Measurements from ENCODE around the gene MIDN. TPM values are rescaled to one million over a fixed set of nuclear protein-coding genes. Genes with fewer than 3 reads are reported as not detected.

MIDN gene
- total RNA-seq, 1 donor from 2014 or later: 170 TPM

DNA sequence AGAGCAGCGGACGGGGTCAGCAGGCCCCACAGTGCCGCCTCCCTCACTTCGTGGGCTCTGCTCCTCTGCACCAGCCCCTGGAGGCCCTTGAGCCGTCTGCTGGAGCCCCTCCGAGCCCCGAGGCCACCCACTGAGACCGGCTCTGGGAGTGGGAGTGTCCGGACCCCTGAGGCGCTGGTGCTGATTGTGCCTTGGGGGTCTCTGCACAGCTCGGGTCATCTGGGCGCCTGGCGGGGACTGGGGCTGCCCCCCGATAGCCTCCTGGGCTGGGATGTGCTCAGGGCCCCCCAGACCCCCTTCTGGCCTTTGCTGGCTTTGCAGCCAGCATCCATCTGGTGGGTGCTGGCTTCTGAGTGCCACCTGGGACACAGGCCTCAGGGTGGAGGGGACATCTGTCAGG lies 26.0 kb upstream of the MIDN start:
- no peak overlapping the region for H3K4me3 ChIP-seq
- no peaks in the 10 kb centered on the region for H3K9me3 ChIP-seq
- DNase-seq (ENCODE audit: extremely low spot score in 2 of 2): no peak
- no peaks in the 10 kb centered on the region for H3K27me3 ChIP-seq
- peaks cover 12% of the 10 kb centered on the region for H3K4me1 ChIP-seq
- H3K27ac ChIP-seq: no peak overlapping the region
- TF ChIP-seq POLR2A (IDR thresholded peaks at IDR 0.05) (no peak), CTCF (IDR thresholded peaks at IDR 0.05) (no peak), POLR2AphosphoS5 (IDR thresholded peaks at IDR 0.05; ENCODE audit: insufficient read depth in 1 of 2, low read depth in 1 of 2) (no peak)
- intact Hi-C loops (cut with DNase I): no loop called here
- H3K36me3 ChIP-seq: peaks cover 0 to 57% of the 10 kb centered on the region in 2 donors

GRCh38 chr19:1223018-1223855 lies 25.1 kb upstream of the MIDN start:
- Histone ChIP-seq H3K27me3 (no peaks in the 10 kb centered on the region), H3K4me3 (no peak overlapping the region), H3K27ac (no peak overlapping the region), H3K9me3 (no peaks in the 10 kb centered on the region), H3K36me3 (peaks cover 0 to 57% of the 10 kb centered on the region in 2 donors), H3K4me1 (peaks cover 6% of the 10 kb centered on the region)
- intact Hi-C loops (cut with DNase I): no loop called here
- TF ChIP-seq POLR2AphosphoS5 (IDR thresholded peaks at IDR 0.05; ENCODE audit: insufficient read depth in 1 of 2, low read depth in 1 of 2) (no peak), POLR2A (IDR thresholded peaks at IDR 0.05) (no peak), CTCF (IDR thresholded peaks at IDR 0.05) (no peak)
- DNase-seq (ENCODE audit: extremely low spot score in 2 of 2): no peak

GRCh38 chr19:1224047-1224825 lies 24.1 kb upstream of the MIDN start:
- intact Hi-C loops (cut with DNase I): no loop called here
- no peaks in the 10 kb centered on the region for H3K4me1 ChIP-seq
- no peak for TF ChIP-seq POLR2A (IDR thresholded peaks at IDR 0.05)
- TF ChIP-seq POLR2AphosphoS5 (IDR thresholded peaks at IDR 0.05; ENCODE audit: insufficient read depth in 1 of 2, low read depth in 1 of 2): no peak
- TF ChIP-seq CTCF (IDR thresholded peaks at IDR 0.05): no peak
- no peaks in the 10 kb centered on the region for H3K27me3 ChIP-seq
- H3K36me3 ChIP-seq: peaks cover 0 to 57% of the 10 kb centered on the region in 2 donors
- no peaks in the 10 kb centered on the region for H3K9me3 ChIP-seq
- H3K4me3 ChIP-seq: no peak overlapping the region
- H3K27ac ChIP-seq: no peak overlapping the region
- DNase-seq (ENCODE audit: extremely low spot score in 2 of 2): no peak

GRCh38 chr19:1224847-1225246 lies 23.5 kb upstream of the MIDN start:
- intact Hi-C loops (cut with DNase I): no loop called here
- H3K27me3 ChIP-seq: no peaks in the 10 kb centered on the region
- no peak for TF ChIP-seq POLR2AphosphoS5 (IDR thresholded peaks at IDR 0.05; ENCODE audit: insufficient read depth in 1 of 2, low read depth in 1 of 2)
- TF ChIP-seq CTCF (IDR thresholded peaks at IDR 0.05): no peak
- TF ChIP-seq POLR2A (IDR thresholded peaks at IDR 0.05): no peak
- H3K27ac ChIP-seq: no peak overlapping the region
- H3K4me1 ChIP-seq: no peaks in the 10 kb centered on the region
- H3K9me3 ChIP-seq: no peaks in the 10 kb centered on the region
- H3K36me3 ChIP-seq: peaks cover 0 to 56% of the 10 kb centered on the region in 2 donors
- no peak for DNase-seq (ENCODE audit: extremely low spot score in 2 of 2)
- H3K4me3 ChIP-seq: no peak overlapping the region

All from vagina (tissue), 2 donors.